Measurements from ENCODE around the gene GLI3. TPM values are rescaled to one million over a fixed set of nuclear protein-coding genes. Genes with fewer than 3 reads are reported as not detected.

GLI3 gene
- total RNA-seq, 1 donor from 2014 or later = 136 TPM

DNA sequence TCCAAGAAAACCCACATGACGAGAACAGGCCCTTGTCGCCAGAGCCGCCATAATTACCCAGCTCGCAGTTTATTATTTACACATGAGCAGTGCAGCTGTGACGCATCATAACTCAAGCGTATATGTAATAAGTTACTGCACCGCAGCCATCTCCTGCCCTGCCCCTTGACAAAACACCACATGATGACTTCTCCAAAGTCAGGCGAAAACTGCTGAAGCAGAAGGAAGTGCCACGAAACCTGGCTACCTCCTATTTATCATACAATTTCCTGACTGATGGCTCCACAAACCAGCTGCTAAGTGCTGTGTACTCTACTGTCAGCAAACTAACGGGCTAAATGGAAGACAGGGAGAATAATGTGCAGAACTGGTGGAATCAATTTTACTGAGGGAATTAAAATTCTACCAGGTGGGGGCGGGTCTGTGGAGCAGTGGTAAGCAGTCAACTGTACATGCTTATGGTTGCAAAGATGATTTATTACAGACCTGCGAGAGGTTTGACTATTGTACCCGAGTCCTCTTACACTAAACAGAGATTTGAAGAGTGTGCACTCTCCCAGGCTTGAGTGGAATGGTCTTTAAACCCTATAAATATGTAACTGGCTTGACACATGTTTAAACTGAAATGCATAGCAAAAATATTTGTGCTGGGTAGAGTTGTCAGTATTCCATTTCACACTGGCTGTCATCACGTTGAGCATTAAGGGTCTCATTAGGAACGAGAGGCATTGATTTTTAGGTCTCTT, 156.0 kb downstream of the GLI3 start:
- no peaks in the 10 kb centered on the region for H3K27me3 Mint-ChIP-seq (ENCODE audit: low read depth)
- DNase-seq (ENCODE audit: low read depth, low spot score) = no peak
- no peak overlapping the region for H3K27ac Mint-ChIP-seq (ENCODE audit: unreplicated experiment)
- TF ChIP-seq, protein P1, sequence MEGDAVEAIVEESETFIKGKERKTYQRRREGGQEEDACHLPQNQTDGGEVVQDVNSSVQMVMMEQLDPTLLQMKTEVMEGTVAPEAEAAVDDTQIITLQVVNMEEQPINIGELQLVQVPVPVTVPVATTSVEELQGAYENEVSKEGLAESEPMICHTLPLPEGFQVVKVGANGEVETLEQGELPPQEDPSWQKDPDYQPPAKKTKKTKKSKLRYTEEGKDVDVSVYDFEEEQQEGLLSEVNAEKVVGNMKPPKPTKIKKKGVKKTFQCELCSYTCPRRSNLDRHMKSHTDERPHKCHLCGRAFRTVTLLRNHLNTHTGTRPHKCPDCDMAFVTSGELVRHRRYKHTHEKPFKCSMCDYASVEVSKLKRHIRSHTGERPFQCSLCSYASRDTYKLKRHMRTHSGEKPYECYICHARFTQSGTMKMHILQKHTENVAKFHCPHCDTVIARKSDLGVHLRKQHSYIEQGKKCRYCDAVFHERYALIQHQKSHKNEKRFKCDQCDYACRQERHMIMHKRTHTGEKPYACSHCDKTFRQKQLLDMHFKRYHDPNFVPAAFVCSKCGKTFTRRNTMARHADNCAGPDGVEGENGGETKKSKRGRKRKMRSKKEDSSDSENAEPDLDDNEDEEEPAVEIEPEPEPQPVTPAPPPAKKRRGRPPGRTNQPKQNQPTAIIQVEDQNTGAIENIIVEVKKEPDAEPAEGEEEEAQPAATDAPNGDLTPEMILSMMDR (conservative IDR thresholded peaks at IDR 0.05) = no peak
- H3K9me3 Mint-ChIP-seq = no peaks in the 10 kb centered on the region
- H3K4me1 Mint-ChIP-seq = peaks cover 64% of the 10 kb centered on the region
- H3K36me3 Mint-ChIP-seq (ENCODE audit: low read depth) = peaks cover 29% of the 10 kb centered on the region
- H3K4me3 Mint-ChIP-seq = no peak overlapping the region

DNA sequence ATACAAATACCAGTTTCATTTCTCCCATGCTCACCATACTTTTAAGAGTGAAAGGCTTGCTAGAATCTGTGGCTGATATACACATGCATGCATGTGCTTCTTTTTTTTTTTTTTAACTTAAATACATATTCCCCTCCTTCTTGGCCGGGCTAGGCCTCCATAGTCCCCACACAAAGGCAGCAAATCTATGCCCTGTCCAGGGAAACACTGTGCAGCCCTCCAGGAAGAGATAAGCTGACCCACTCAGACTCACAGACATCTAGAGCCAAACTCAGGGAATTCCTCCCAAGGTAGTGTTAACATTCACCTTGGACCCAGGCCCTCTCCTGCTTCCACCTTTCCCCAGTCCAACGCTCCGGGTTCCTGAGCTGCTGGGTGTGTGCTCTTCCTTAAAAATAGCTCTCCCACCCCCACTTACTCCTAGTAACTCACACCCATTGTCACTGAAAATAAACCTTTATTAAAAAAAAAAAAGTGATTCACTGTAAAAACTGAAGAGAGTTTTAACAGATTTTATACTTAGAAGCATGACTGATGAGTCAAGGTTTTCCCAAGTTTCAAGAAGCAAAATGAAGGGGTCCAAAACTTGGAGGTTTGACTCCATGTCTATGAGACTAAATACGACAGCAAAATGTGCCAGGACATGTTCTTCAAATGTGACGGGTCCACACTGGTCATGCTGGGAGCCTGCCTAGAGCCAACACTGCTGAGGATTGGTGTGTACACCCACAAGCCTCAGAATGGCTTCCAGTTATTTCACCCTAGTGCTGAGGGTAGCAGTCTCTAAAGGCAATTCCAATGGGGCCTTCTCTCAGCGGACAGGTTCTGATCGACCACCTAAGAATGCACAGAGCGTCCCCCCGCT, 159.5 kb downstream of the GLI3 start:
- Mint-ChIP-seq H3K9me3 (no peaks in the 10 kb centered on the region), H3K27me3 (ENCODE audit: low read depth) (no peaks in the 10 kb centered on the region), H3K36me3 (ENCODE audit: low read depth) (peaks cover 25% of the 10 kb centered on the region), H3K4me1 (peaks cover 77% of the 10 kb centered on the region), H3K4me3 (no peak overlapping the region), H3K27ac (ENCODE audit: unreplicated experiment) (peak overlapping the region; percentile 3)
- no peak for DNase-seq (ENCODE audit: low read depth, low spot score)
- TF ChIP-seq, protein P1 (conservative IDR thresholded peaks at IDR 0.05) = no peak

DNA sequence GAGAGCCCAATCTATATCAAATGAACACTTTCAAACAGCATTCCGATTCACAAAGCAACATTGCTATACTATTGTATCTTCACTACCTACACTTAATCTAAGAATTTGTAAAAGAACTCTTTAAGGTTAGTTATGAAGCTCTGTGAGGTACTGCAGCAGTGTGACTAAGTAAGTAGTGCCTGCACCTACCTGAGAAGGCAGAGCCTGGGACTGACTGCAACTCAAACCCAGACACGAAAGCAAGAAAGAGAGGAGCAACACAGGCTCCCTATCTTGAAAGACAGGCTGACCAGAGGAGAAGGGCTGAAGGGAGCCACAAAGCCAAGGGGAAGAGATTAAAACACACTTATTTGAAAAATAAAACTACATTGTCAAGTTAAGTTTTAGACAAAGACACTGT, 160.1 kb downstream of the GLI3 start:
- no peaks in the 10 kb centered on the region for H3K9me3 Mint-ChIP-seq
- H3K27ac Mint-ChIP-seq (ENCODE audit: unreplicated experiment) = peak overlapping the region; percentile 47
- peaks cover 76% of the 10 kb centered on the region for H3K4me1 Mint-ChIP-seq
- H3K27me3 Mint-ChIP-seq (ENCODE audit: low read depth) = no peaks in the 10 kb centered on the region
- no peak for DNase-seq (ENCODE audit: low read depth, low spot score)
- peaks cover 25% of the 10 kb centered on the region for H3K36me3 Mint-ChIP-seq (ENCODE audit: low read depth)
- H3K4me3 Mint-ChIP-seq = no peak overlapping the region
- TF ChIP-seq, protein P1 (conservative IDR thresholded peaks at IDR 0.05) = no peak

DNA sequence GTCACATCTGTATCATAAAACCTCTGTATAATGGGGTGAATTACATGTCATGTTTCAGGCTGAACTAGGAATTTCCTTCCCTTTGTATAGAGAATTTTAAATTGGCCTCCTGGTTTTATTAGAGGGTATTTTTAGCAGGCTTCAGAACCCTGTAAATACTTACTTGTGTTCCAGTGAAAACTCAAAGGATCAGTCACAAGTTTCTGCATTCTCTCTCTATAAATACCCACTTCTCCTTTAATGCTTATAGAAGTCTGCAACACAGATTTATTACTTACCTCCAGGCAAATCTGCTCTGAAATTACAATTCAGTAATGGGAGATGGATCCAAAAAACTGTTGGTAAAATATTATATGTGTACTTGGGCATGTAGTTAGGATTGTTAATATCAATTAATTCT, 161.6 kb downstream of the GLI3 start:
- Mint-ChIP-seq H3K27me3 (ENCODE audit: low read depth) (no peaks in the 10 kb centered on the region), H3K27ac (ENCODE audit: unreplicated experiment) (no peak overlapping the region), H3K4me1 (peaks cover 70% of the 10 kb centered on the region), H3K4me3 (peak overlapping the region; percentile 17), H3K36me3 (ENCODE audit: low read depth) (peaks cover 20% of the 10 kb centered on the region), H3K9me3 (no peaks in the 10 kb centered on the region)
- no peak for DNase-seq (ENCODE audit: low read depth, low spot score)
- TF ChIP-seq, protein P1 (conservative IDR thresholded peaks at IDR 0.05) = no peak

DNA sequence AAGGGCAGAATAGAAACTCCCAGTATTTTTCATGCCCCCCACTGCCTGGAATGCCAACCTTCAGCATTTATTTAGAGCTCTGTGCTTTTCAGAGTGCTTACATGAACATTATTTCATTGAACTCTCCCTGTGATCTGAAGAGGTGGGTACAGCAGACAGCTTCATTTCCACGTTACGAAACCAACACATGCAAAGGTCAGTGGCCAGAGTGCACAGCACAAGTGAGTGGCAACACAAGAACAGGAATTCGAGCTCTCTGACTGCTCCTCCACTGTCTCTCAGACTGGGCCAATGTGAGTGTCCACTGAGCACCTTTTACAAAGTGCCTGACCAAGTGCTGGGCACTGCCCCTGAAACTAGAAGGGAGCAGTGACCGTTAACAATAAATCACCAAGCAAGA, 162.9 kb downstream of the GLI3 start:
- TF ChIP-seq, protein P1 (conservative IDR thresholded peaks at IDR 0.05) = no peak
- Mint-ChIP-seq H3K9me3 (no peaks in the 10 kb centered on the region), H3K36me3 (ENCODE audit: low read depth) (peaks cover 10% of the 10 kb centered on the region), H3K27me3 (ENCODE audit: low read depth) (no peaks in the 10 kb centered on the region), H3K4me3 (peak overlapping the region; percentile 1), H3K27ac (ENCODE audit: unreplicated experiment) (peak overlapping the region; percentile 44), H3K4me1 (peaks cover 74% of the 10 kb centered on the region)
- DNase-seq (ENCODE audit: low read depth, low spot score) = no peak

Measured in neural crest cell (in vitro differentiated cells).